Retina (tissue), 1 donor: ENCODE measurements around the gene ZFAND3.

Source experiments
- DNase-seq: peaks from one replicate; pipeline ENCODE4 v3.0.0-alpha.2; 2016

ZFAND3 gene

DNA sequence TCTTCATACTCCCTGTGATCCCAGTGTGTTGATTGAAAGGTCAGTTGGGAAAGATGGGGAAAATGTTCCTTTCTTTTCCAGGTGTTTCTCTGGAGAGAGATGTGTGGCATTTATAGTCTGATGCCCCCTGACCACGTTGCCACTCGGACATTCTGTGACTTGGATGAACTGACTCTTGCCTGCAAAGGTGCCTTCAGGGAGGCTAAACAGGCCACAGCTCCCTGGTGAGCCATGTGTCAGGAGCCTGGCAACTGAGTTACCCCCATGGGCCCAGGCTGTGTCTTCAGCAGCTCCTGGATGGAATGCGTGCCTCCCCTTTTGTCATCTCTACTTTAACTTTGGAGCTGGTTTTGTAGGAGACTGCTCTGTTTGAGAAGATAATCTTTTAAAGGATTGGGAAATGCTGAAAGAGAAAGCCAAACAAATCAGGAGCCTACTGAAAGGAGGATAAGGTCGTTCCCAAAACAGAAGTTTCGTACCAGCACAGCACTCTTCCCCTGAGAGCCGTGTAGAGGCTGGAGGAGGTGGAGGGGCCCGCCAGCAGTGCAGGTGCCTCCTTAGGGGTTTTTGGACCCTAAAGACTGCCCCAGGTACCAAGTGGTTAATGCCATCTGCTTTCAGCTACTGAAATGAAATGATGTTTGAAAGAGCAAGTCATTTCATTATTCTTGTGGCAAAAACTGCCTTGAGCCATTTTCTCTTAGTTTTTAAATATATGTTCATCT lies 322.8 kb downstream of the ZFAND3 start:
- DNase-seq: no peak

GRCh38 chr6:38143191-38144150 lies 323.9 kb downstream of the ZFAND3 start:
- DNase-seq: no peak

- no peak for DNase-seq
These were observed 324.9 kb downstream of the ZFAND3 start for GRCh38 chr6:38144365-38144945.

DNA sequence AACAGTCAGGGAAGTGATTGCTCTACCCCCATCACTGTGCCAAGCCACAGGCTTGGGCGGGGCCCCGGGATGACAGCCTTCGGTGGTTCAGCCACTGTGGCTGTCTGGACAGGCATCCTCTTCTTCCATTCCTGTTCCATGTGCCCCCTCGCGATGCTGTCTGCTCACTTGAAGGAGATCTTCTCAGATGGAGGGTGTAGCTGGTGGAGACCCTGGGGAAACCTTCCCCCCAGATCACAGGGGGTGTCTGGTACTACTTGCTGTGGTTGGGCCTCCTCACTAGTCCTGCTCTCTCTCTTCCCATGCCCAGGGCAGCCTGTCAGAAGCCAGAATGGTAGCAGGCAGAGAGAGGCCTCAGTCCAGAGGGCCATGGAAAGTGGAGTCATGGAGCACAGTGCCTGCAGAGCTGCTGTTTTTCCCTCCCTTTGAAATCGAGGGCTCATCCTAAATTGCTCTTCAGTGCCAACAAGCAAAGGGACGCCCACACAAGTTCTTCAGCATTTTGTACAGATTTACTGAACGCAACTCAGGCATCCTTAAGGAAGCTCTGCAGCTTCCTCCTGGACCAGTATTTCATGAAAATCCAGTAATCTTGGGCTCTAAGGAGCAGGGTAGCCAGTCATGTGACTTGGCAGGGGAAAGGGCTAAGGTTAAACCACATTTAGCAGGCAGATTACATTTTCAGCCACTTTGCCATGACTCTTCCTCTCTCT lies 326.6 kb downstream of the ZFAND3 start:
- DNase-seq: no peak

DNA sequence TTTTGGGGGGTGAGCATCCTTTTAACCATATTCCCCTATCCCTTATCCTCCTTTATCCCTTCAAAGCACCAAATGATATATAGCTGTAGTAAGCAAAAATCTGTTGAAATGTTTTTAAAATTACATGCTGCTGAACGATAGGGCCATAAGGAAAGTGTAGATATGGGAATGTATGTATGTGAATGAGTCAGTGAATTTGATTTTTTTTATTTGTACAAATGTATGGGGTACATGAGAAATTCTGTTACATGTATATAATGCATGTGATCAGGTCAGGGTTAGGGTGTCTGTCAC lies 327.2 kb downstream of the ZFAND3 start:
- no peak for DNase-seq

DNA sequence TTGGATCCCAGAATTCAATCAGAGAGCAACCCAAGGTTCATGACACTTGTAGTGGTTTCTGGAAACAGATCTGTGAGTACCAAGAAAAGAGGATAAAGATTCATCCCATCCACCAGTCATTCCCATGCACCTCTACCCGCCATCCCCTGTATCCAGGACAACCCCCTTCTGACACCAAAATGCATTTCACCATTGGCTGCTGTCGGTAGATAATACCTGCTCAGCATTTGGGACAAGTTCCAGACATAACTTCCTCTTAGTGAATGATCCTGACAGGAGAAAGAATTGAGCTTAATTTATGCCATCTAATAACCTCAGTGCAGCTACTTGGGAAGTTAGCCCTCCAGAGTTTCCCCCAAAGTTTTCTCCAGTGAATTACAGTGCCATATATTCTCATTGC lies 329.1 kb downstream of the ZFAND3 start:
- DNase-seq: no peak

GRCh38 chr6:38149531-38149930 lies 330.0 kb downstream of the ZFAND3 start:
- DNase-seq: no peak

DNA sequence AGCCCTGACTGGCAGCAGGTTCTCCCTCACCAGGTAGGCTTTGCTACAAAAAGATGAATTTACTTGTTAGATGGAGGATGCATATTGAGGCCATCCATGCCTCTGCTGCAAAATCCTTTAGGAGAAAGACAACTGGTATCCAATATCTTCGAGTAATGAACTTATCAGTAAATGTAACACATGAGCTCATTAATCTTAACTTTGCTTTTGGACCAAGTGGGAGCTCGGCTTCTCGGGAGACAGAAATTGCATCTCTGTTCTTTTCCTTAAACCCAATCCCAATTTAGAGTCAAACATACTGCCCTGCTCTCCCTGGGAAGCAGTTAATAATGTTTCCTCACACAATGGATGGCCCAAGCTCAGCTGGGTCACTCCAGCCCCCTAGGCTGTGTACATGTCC lies 330.5 kb downstream of the ZFAND3 start:
- no peak for DNase-seq

- no peak for DNase-seq
These were observed 331.3 kb downstream of the ZFAND3 start for GRCh38 chr6:38150681-38151296.

GRCh38 chr6:38151580-38152500 lies 332.3 kb downstream of the ZFAND3 start:
- DNase-seq: no peak

GRCh38 chr6:38152620-38153019 lies 333.1 kb downstream of the ZFAND3 start:
- DNase-seq: no peak

- no peak for DNase-seq
These were observed 333.7 kb downstream of the ZFAND3 start for GRCh38 chr6:38153076-38153797.

- no peak for DNase-seq
These were observed 334.3 kb downstream of the ZFAND3 start for GRCh38 chr6:38153798-38154345.

GRCh38 chr6:38154731-38155130 lies 335.2 kb downstream of the ZFAND3 start:
- no peak for DNase-seq

- DNase-seq: no peak
These were observed 335.6 kb downstream of the ZFAND3 start for GRCh38 chr6:38155144-38155543.

GRCh38 chr6:38155621-38156204 lies 336.2 kb downstream of the ZFAND3 start:
- DNase-seq: no peak

DNA sequence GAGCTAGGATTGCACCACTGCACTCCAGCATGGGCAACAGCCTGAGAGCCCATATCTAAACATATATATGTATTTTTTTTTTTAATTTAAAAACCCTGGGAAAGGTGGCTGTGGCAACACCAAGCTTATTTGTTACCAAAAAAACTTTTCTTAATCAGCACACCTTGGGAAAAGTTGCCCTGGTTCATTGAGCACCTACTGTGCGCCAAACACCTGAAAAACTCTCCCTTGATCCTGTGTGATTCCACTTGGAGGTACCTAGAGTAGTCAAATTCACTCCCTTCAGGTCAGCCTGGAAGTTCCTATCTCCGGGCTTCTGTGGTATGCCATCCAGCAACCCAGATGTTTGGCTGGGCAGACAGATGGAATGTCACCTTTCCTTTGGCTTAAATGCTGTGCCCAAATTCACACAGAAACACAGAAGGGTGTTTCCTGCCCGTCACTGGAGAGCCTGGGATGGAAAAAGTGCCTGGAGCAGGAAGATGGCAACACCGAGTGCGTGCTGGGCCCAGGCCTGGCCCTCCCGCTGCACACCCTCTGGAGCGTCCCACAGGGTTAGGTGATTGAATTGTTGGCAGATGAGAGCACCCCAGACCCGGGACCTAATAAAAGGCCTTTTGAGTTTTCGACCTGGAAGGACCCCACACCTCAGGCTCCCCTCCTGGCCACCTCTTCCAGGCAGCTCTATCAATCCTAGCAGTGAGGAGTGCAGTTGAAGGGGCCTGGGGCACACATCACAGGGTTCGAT lies 337.5 kb downstream of the ZFAND3 start:
- no peak for DNase-seq

DNA sequence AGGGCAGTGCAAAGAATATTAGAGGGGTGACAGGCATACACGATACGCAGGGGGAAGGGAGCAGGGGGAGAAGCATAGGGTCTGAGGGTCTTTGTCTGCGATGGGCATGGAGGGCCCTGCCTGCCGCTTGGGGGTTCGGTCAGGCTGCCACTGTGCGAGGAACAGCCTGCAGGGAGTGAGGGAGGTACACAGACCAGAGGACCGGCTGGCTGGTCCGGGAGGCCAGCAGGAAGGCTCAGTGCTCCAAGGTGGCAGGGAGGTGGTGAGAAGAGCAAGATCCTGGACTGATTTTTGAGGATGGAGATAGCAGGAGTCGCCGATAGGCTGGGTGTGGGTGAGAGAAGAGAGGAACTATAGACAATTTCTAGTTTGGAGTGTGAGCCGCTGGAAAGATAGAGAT lies 338.4 kb downstream of the ZFAND3 start:
- no peak for DNase-seq

DNA sequence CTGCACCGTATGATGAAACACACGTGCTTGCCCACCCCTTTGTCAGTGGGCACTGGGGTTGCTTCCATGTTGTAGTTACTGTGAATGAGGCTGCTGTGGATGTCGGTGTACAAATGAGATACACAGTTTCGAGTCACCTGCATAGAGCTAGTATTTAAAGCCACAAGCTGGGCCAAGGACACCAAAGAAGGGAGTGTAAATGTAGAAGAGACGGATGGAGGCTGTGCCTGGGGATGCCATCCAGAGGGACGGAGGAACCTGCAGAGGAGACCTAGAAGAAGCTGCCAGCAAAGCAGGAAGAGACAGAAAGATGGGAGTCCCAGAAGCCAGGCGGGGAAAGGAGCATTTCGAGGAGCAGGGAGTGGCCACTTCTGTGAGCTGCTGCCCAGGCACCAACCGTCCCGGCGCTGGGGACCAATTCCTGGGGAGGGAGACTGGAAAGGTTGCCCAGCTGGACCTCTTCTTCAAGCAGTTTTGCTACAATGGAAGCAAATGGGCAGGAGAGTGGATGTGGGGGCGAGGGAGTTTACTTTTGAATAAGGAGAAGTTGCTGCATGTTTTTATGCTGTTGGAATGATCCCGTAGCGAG lies 339.3 kb downstream of the ZFAND3 start:
- DNase-seq: no peak
